HCT116 (cell line): ENCODE results near the gene ELK3. TPM values are rescaled to one million over a fixed set of nuclear protein-coding genes. Genes with fewer than 3 reads are reported as not detected.

Experiments
- ATAC-seq: fragments of 200-7000 bp; cut with Tn5 transposase; 2 replicates; pipeline ENCODE4 v1.9.1; 2020; ENCODE audit warnings: mild to moderate bottlenecking, moderate library complexity
- BruUV-seq: library from RNA; stranded (reverse); fragments of 400-500 nt; replicated peaks from 2 replicates; lab custom pipeline; 2021; lab: Mats Ljungman, UMichigan
- CTCF ChIA-PET: fragments of 300-600 bp; sonication (Branson Sonifier 250); formaldehyde crosslinking; loops from one replicate; lab custom pipeline; 2021; ENCODE audit warnings: antibody characterized with exemption; lab: Charles Lee
- POLR2A ChIA-PET: fragments of 300-600, 350-600 bp; sonication (Branson Sonifier 250); formaldehyde crosslinking; loops from one replicate; lab custom pipeline; 2021; ENCODE audit warnings: antibody characterized with exemption; lab: Charles Lee
- RAD21 ChIA-PET, 2 experiments: fragments of 300-600 bp; sonication (Branson Sonifier 250); formaldehyde crosslinking; loops; one replicate each; lab custom pipeline; 2023; ENCODE audit warnings: low total read pairs in 2 of 2; ENCODE audit not compliant: uncharacterized antibody in 2 of 2, unreplicated experiment in 2 of 2, low non-redundant PET in 1 of 2; lab: Charles Lee
- DNase-seq: peaks from one replicate; pipeline ENCODE4 v3.0.0-alpha.2; 2010; ENCODE audit warnings: low read depth, low spot score
- H2AFZ ChIP-seq: fragments of 200-600 bp; shearing (Covaris generic), sonication (generic); 2 replicates; pipeline ENCODE4 v1.6.1; 2017; ENCODE audit warnings: low read depth, mixed run types, mixed read lengths, antibody characterized with exemption, low read length; ENCODE audit not compliant: poor library complexity, severe bottlenecking
- H3K27ac ChIP-seq: 2 replicates; pipeline ENCODE4 v1.5.1; 2012; ENCODE audit warnings: low read depth, low read length
- H3K27me3 ChIP-seq: fragments of 200-600 bp; sonication (generic); 2 replicates; pipeline ENCODE4 v1.6.1; 2016; ENCODE audit warnings: mixed run types, low read length, mixed read lengths; ENCODE audit not compliant: insufficient read depth
- H3K36me3 ChIP-seq, 2 experiments: fragments of 200-500 bp in 1 of 2; fragments of 200-600 bp in 1 of 2; sonication (Bioruptor generic) in 1 of 2; sonication (generic) in 1 of 2; 2 replicates each; pipeline versions ENCODE4 v1.5.1 to v1.6.1; 2014 to 2016; ENCODE audit warnings: low read length in 2 of 2, inconsistent platforms in 1 of 2, mixed read lengths in 1 of 2, mixed run types in 1 of 2; ENCODE audit not compliant: insufficient read depth in 2 of 2, control insufficient read depth in 1 of 2
- H3K4me1 ChIP-seq, 2 experiments: fragments of 200-600 bp in 1 of 2; sonication (generic) in 1 of 2; 2 replicates each; pipeline versions ENCODE4 v1.5.1 to v1.6.1; 2012 to 2017; ENCODE audit warnings: low read length in 2 of 2, inconsistent platforms in 1 of 2, mild to moderate bottlenecking in 1 of 2, mixed read lengths in 1 of 2, mixed run types in 1 of 2, moderate library complexity in 1 of 2; ENCODE audit not compliant: insufficient read depth in 2 of 2, control insufficient read depth in 1 of 2
- H3K4me2 ChIP-seq: fragments of 200-600 bp; sonication (generic); 2 replicates; pipeline ENCODE4 v1.6.1; 2017; ENCODE audit warnings: mixed run types, low read length, mixed read lengths
- H3K4me3 ChIP-seq, 2 experiments: fragments of 200-600 bp in 1 of 2; sonication (generic) in 1 of 2; replicated peaks in 1 of 2; 2 replicates each; pipeline ENCODE4 v1.5.1; 2011 to 2016; ENCODE audit warnings: low read length in 2 of 2, control low read depth in 1 of 2, low read depth in 1 of 2, mild to moderate bottlenecking in 1 of 2, mixed read lengths in 1 of 2, mixed run types in 1 of 2
- H3K79me2 ChIP-seq: fragments of 200-600 bp; sonication (generic); 2 replicates; pipeline ENCODE4 v1.6.1; 2017; ENCODE audit warnings: mild to moderate bottlenecking, mixed run types, low read length, moderate library complexity, mixed read lengths; ENCODE audit not compliant: insufficient read depth
- H3K9ac ChIP-seq: fragments of 200-600 bp; sonication (generic); 2 replicates; pipeline ENCODE4 v1.6.1; 2016; ENCODE audit warnings: low read length, mixed read lengths
- H3K9me2 ChIP-seq: fragments of 200-600 bp; sonication (generic), shearing (Covaris generic); 2 replicates; pipeline ENCODE4 v1.6.1; 2017; ENCODE audit warnings: mixed run types, mild to moderate bottlenecking, moderate library complexity; ENCODE audit not compliant: insufficient read depth
- H3K9me3 ChIP-seq, 2 experiments: fragments of 200-500 bp in 1 of 2; fragments of 200-600 bp in 1 of 2; sonication (Bioruptor generic) in 1 of 2; sonication (generic) in 1 of 2; 2 replicates each; pipeline ENCODE4 v1.6.1; 2014 to 2017; ENCODE audit warnings: low read length in 2 of 2, mixed read lengths in 2 of 2, inconsistent platforms in 1 of 2, low read depth in 1 of 2, mild to moderate bottlenecking in 1 of 2, mixed run types in 1 of 2, moderate library complexity in 1 of 2; ENCODE audit not compliant: control insufficient read depth in 1 of 2, insufficient read depth in 1 of 2
- H4K20me1 ChIP-seq: fragments of 200-600 bp; sonication (generic), shearing (Covaris generic); 2 replicates; pipeline ENCODE4 v1.6.1; 2017; ENCODE audit warnings: mixed run types, mild to moderate bottlenecking, moderate library complexity; ENCODE audit not compliant: insufficient read depth
- ATF3 ChIP-seq: IDR thresholded peaks from 2 replicates; pipeline ENCODE4 v1.6.1; 2012
- CBX3 ChIP-seq: IDR thresholded peaks from 2 replicates; pipeline ENCODE4 v1.6.1; 2012; ENCODE audit warnings: low read depth
- CEBPB ChIP-seq: IDR thresholded peaks from 2 replicates; pipeline ENCODE4 v1.6.1; 2012; ENCODE audit warnings: low read depth
- EGR1 ChIP-seq: IDR thresholded peaks from 2 replicates; pipeline ENCODE4 v1.6.1; 2012; ENCODE audit warnings: low read depth
- ELF1 ChIP-seq: IDR thresholded peaks from 2 replicates; pipeline ENCODE4 v1.6.1; 2012; ENCODE audit warnings: low read depth, borderline replicate concordance
- EZH2 ChIP-seq: fragments of 200-600 bp; sonication (generic); IDR thresholded peaks from 2 replicates; pipeline ENCODE4 v1.6.1; 2017; ENCODE audit warnings: antibody characterized with exemption, mixed run types
- FOSL1 ChIP-seq: IDR thresholded peaks from 2 replicates; pipeline ENCODE4 v1.6.1; 2012; ENCODE audit warnings: low read depth
- MAX ChIP-seq: IDR thresholded peaks from 2 replicates; pipeline ENCODE4 v1.6.1; 2012
- POLR2A ChIP-seq: IDR thresholded peaks from 2 replicates; pipeline ENCODE4 v1.7.0; 2011; ENCODE audit warnings: borderline replicate concordance; ENCODE audit not compliant: insufficient read depth, insufficient read length; ENCODE audit errors: extremely low read depth
- RAD21 ChIP-seq: IDR thresholded peaks from 2 replicates; pipeline ENCODE4 v1.6.1; 2012; ENCODE audit warnings: low read depth, mild to moderate bottlenecking
- SIN3A ChIP-seq: IDR thresholded peaks from 2 replicates; pipeline ENCODE4 v1.6.1; 2012; ENCODE audit warnings: low read depth
- SP1 ChIP-seq: IDR thresholded peaks from 2 replicates; pipeline ENCODE4 v1.6.1; 2012; ENCODE audit warnings: low read depth
- SRF ChIP-seq: IDR thresholded peaks from 2 replicates; pipeline ENCODE4 v1.6.1; 2012; ENCODE audit warnings: low read depth
- TCF7L2 ChIP-seq: IDR thresholded peaks from 2 replicates; pipeline ENCODE4 v1.7.0; 2011; ENCODE audit warnings: borderline replicate concordance, inconsistent platforms; ENCODE audit not compliant: insufficient read depth, insufficient read length; ENCODE audit errors: extremely low read depth
- YY1 ChIP-seq: IDR thresholded peaks from 2 replicates; pipeline ENCODE4 v1.6.1; 2011; ENCODE audit warnings: low read length, low read depth, moderate library complexity, mild to moderate bottlenecking; ENCODE audit not compliant: insufficient replicate concordance; ENCODE audit errors: extremely low read depth
- ZBTB33 ChIP-seq: IDR thresholded peaks from 2 replicates; pipeline ENCODE4 v1.6.1; 2011; ENCODE audit warnings: mild to moderate bottlenecking, low read length, moderate library complexity; ENCODE audit not compliant: insufficient replicate concordance; ENCODE audit errors: extremely low read depth
- ZFX ChIP-seq: fragments of 450-650 bp; IDR thresholded peaks from 2 replicates; pipeline ENCODE4 v1.6.1; 2017
- ZNF274 ChIP-seq: fragments of 200-500 bp; sonication (Bioruptor generic); IDR thresholded peaks from 2 replicates; pipeline ENCODE4 v1.6.1; 2014; ENCODE audit warnings: mild to moderate bottlenecking, low read depth, low read length, inconsistent platforms
- intact Hi-C: fragments of 100-400 bp; cut with micrococcal nuclease; formaldehyde crosslinking; loops from 2 replicates; pipeline ENCODE4 v1.10.0; 2022
- total RNA-seq: library from RNA; stranded (reverse); gene quantifications from one replicate; pipeline ENCODE4 v1.2.1, GENCODE V29; 2021; ENCODE audit not compliant: unreplicated experiment
- TF ChIP-seq, protein P1 (sequence below), 3 experiments: fragments of 200-600 bp in 1 of 3; sonication (generic) in 1 of 3; IDR thresholded peaks in 2 of 3; conservative IDR thresholded peaks in 1 of 3; 2 replicates each; pipeline ENCODE4 v1.5.1; 2012 to 2017; ENCODE audit warnings: low read depth in 2 of 3, low read length in 2 of 3, antibody characterized with exemption in 1 of 3, borderline replicate concordance in 1 of 3, control low read depth in 1 of 3, mild to moderate bottlenecking in 1 of 3, mixed read lengths in 1 of 3, mixed run types in 1 of 3, moderate library complexity in 1 of 3; ENCODE audit not compliant: insufficient read depth in 1 of 3

The ELK3 gene
- total RNA-seq, 1 experiment from 2014 or later = 45.6 TPM

GRCh38 chr12:96310067-96310466 lies 115.9 kb downstream of the ELK3 start:
- RAD21 ChIA-PET = no interaction called here
- Histone ChIP-seq H3K4me1 (peaks cover under 1 to 3% of the 10 kb centered on the region in 2 experiments; a peak in 2 of 4 replicates), H4K20me1 (no peaks in the 10 kb centered on the region), H2AFZ (no peak overlapping the region), H3K9me2 (no peaks in the 10 kb centered on the region), H3K9ac (no peak overlapping the region), H3K4me2 (no peak overlapping the region), H3K27ac (no peak overlapping the region), H3K9me3 (no peaks in the 10 kb centered on the region), H3K4me3 (no peak overlapping the region), H3K36me3 (no peaks in the 10 kb centered on the region; a peak in 1 of 4 replicates), H3K79me2 (peaks cover 17% of the 10 kb centered on the region), H3K27me3 (no peaks in the 10 kb centered on the region)
- intact Hi-C loops = no loop called here
- BruUV-seq = no TSS peak
- CTCF ChIA-PET = no interaction called here
- ATAC-seq (no peak), DNase-seq (no peak)
- TF ChIP-seq RAD21 = no peak
- TF ChIP-seq FOSL1 = no peak
- TF ChIP-seq SIN3A = no peak
- no peak for TF ChIP-seq EGR1
- TF ChIP-seq ZNF274 = no peak
- no peak for TF ChIP-seq EZH2
- no peak for TF ChIP-seq TCF7L2
- no peak for TF ChIP-seq ATF3
- no peak for TF ChIP-seq ZBTB33
- no peak for TF ChIP-seq YY1
- TF ChIP-seq ELF1 = no peak
- TF ChIP-seq ZFX = no peak
- TF ChIP-seq, protein P1, sequence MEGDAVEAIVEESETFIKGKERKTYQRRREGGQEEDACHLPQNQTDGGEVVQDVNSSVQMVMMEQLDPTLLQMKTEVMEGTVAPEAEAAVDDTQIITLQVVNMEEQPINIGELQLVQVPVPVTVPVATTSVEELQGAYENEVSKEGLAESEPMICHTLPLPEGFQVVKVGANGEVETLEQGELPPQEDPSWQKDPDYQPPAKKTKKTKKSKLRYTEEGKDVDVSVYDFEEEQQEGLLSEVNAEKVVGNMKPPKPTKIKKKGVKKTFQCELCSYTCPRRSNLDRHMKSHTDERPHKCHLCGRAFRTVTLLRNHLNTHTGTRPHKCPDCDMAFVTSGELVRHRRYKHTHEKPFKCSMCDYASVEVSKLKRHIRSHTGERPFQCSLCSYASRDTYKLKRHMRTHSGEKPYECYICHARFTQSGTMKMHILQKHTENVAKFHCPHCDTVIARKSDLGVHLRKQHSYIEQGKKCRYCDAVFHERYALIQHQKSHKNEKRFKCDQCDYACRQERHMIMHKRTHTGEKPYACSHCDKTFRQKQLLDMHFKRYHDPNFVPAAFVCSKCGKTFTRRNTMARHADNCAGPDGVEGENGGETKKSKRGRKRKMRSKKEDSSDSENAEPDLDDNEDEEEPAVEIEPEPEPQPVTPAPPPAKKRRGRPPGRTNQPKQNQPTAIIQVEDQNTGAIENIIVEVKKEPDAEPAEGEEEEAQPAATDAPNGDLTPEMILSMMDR (IDR thresholded peaks at IDR 0.05 in 2 of 3, conservative IDR thresholded peaks at IDR 0.05 in 1 of 3; ENCODE audit: borderline replicate concordance in 1 of 3, insufficient read depth in 1 of 3, low read depth in 2 of 3, low read length in 2 of 3) = no peak
- no peak for TF ChIP-seq SRF
- TF ChIP-seq POLR2A = no peak
- TF ChIP-seq CEBPB = no peak
- no peak for TF ChIP-seq MAX
- TF ChIP-seq SP1 = no peak
- no peak for TF ChIP-seq CBX3
- POLR2A ChIA-PET = no interaction called here
